Measurements from ENCODE around the gene MTMR3. TPM values are rescaled to one million over a fixed set of nuclear protein-coding genes. Genes with fewer than 3 reads are reported as not detected.

The MTMR3 gene
- total RNA-seq, 1 experiment from 2014 or later: 23.9 TPM

- in situ Hi-C loops (cut with HindIII; ENCODE audit: low sequenced_read_pairs): no loop called here
- DNase-seq (ENCODE audit: low spot score): peak; percentile 76
Observed at GRCh38 chr22:29907753-29908515, 25.0 kb downstream of the MTMR3 start.

- in situ Hi-C loops (cut with HindIII; ENCODE audit: low sequenced_read_pairs): no loop called here
- DNase-seq (ENCODE audit: low spot score): no peak
Observed at GRCh38 chr22:29912141-29912540, 29.2 kb downstream of the MTMR3 start.

DNA sequence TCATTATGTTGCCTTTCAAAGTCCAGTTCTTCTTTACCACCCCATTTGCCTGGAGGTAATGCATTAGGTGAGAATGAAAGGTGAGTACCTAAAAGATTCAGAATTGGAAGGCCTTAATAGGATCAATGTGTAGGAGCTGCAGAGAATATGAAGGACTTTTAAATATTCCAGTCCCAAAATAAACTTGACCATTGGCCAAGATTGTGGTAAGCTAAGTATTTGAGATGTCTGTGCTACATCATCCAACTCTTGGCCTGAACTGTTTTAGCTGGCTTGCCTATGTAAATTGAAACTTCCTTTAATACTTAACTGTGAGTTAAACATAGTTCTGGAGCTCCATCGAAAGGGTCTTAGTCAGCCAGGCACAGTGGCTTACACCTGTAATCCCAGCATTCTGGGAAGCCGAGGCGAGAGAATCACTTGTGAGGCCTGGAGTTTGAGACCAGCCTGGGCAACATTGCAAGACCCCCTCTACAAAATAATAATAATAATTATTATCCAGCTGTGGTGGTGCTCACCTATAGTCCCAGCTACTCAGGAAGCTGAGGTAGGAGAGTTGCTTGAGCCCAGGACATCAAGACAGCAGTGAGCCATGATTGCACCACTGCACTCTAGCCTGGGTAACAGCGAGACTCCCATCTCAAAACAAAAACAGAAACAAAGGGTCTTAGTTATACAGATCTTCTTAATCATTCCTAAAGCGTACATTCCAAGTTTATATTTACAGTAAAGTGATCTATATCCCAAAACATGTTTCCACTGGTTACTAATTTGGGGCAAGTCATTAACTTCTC lies 29.8 kb downstream of the MTMR3 start:
- in situ Hi-C loops (cut with HindIII; ENCODE audit: low sequenced_read_pairs): no loop called here
- DNase-seq (ENCODE audit: low spot score): no peak

DNA sequence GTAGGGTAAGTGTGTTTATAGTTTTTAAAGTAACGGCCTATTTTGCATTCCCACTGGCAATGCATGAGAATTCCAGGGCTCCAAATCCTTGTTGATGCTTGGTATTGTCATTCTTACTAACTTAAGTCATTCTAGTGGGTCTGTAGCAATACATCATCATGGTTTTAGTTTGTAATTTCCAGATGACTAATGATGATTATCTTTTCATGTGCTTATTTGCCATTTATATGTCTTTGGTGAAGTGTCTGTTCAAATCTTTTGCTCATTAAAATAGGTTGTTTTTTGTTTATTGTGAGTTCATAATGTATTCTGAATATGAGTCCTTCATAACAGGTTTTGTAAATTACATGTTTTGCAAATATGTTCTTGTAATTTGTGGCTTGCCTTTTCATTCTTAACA lies 31.2 kb downstream of the MTMR3 start:
- DNase-seq (ENCODE audit: low spot score): no peak
- in situ Hi-C loops (cut with HindIII; ENCODE audit: low sequenced_read_pairs): no loop called here

DNA sequence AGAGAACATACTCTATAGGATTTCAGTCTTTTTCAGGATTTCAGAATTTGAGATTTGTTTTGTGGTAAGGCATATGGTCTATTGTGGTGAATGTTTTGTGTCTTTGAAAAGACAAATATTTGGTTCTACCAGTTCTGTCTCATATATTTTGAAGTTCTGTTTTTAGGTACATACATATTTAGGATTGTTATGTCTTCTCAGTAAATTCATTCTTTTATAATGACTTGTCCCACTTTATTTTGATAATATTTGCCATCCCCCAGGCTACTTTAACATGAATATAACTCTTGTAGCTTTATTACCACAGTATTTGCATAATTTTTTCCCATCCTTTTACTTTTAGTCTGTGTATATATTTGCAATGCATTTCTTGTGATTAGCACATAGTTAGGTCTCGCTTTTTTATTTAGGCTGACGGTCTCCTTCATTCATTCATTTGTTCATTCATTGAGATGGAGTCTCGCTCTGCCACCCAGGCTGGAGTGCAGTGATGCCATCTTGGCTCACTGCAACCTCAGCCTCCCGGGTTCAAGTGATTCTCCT lies 32.1 kb downstream of the MTMR3 start:
- in situ Hi-C loops (cut with HindIII; ENCODE audit: low sequenced_read_pairs): no loop called here
- no peak for DNase-seq (ENCODE audit: low spot score)

DNA sequence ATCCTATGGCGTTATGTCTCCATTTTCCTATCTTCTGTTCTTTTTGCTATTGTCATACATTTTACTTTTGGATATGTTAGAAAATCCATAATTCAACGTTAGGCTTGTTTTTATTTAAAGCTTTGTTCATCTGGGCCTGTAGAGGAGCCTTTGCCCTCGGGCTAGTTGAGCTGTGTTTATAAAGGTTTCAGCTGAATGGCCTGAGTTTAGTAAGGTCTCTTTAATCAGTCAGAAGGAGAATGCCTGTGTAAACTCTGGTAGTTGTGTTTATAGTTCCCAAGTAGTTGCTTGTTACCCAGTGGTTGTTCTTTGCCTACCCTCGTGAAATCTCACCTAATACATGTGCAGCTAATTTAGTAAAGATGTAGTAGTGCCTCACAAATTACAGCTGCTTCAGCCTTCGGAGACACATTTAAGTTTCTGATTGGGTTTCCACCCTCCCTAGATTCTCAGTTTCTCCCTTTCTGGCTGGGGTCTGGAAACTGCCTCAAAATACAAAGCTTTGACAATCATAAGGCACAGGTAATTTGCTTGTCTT lies 33.1 kb downstream of the MTMR3 start:
- DNase-seq (ENCODE audit: low spot score): no peak
- in situ Hi-C loops (cut with HindIII; ENCODE audit: low sequenced_read_pairs): no loop called here

DNA sequence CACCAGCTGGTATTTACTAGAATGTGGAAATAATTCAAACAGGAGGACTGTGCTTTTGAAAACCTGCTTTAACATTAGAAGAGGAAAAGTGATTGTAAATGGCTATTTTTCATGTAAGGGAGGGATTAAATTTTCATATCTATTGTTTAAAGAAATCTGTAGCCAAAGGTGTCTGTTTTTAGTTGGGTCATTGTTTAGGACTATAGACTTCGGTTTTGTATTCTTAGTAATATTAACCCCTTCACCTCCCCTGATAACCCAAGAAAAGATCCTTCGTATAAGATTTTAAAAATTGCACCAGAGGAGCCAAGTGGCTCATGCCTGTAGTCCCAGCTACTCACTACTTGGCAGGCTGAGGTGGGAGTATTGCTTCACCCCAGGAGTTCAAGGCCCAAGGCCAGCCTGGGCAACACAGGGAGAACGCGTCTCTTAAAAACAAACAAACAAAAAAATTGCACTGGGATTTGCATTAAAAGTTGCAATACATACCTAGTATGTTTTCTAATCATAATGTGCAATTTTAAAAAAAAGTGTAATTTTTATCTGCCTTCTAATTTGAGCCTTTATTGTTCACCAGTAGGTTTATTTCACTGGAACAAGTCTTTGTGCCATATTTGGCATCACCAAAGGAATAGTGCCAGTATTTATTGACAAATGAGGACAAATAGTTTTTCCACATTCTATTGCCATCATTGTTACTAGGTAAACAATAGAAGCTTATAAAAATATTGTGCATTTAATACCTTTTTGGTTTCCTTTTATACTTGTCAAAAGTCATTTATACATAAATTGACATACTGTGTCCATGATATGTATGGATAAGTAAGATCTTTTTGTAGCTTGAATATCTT lies 34.3 kb downstream of the MTMR3 start:
- in situ Hi-C loops (cut with HindIII; ENCODE audit: low sequenced_read_pairs): no loop called here
- peak; percentile 81 for DNase-seq (ENCODE audit: low spot score)

DNA sequence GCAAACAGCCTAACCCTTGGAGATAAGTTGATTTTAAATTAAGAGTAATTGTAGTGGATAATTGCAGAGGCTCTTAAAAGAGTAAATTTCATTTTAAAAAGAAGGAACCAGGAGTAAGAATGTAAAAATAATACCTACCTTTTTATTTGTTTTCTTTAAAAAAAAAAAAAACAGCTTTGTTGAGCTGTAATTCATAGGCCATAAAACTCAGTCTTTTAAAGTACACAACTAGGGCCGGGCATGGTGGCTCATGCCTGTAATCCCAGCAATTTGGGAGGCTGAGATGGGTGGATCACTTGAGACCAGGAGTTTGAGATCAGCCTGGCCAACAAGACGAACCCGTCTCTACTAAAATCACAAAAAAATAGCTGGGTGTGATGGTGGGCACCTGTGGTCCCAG lies 42.4 kb downstream of the MTMR3 start:
- no peak for DNase-seq (ENCODE audit: low spot score)
- in situ Hi-C loops (cut with HindIII; ENCODE audit: low sequenced_read_pairs): no loop called here

DNA sequence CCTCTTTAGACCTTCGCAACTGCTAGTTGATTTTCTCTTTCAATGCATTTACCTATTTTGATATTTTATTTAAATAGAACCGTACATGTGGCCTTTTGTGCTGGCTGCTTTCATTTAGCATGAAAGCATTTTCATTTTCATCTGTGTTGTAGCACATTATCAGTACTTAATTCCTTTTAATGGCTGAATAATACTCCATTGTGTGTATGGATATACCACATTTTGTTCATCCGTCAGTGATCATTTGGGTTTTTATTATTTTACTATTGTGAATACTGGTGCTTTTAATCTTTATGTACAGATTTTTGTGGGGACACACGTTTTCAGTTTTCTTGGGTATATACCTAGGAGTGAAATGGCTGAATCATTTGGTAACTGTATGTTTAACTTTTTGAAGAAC lies 43.1 kb downstream of the MTMR3 start:
- in situ Hi-C loops (cut with HindIII; ENCODE audit: low sequenced_read_pairs): no loop called here
- no peak for DNase-seq (ENCODE audit: low spot score)

GRCh38 chr22:29932136-29932535 lies 49.2 kb downstream of the MTMR3 start:
- DNase-seq (ENCODE audit: low spot score): no peak
- in situ Hi-C loops (cut with HindIII; ENCODE audit: low sequenced_read_pairs): no loop called here

DNA sequence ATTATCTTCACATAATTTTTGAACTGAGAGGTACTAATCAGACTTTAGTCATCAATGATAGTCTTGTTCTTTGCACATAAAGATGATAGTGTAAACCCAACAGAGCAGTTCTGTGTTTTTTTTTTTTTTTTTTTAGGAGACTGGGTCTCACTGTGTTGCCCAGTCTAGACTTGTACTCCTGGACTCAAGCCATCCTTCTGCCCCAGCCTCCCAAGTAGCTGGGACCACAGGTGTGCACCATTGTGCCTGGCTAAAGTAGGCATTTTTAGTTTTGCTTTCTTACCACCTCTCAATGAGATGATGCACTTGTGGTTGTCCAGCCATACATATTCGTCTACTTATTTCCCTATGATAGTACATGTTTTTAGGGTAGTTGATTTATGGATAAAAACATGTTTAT lies 50.6 kb downstream of the MTMR3 start:
- DNase-seq (ENCODE audit: low spot score): no peak
- in situ Hi-C loops (cut with HindIII; ENCODE audit: low sequenced_read_pairs): no loop called here

DNA sequence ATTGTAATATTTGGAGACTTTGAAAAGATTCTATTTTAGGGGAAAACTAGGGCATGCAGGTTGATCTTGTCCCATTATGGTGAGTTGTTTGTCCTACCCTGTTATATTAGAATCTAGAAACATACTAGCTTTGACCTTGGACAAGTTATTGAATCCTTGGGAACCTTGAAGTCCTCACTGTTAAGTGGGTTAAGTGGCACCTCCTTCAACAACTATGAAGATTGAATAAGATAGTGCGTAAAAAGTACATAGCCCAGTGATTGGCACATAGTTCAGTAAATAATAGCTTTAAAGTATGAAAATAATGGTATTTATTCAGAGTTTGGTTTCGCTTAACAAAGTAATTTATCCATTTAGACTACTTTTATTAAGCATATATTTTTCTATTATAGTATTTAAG lies 51.6 kb downstream of the MTMR3 start:
- DNase-seq (ENCODE audit: low spot score): no peak
- in situ Hi-C loops (cut with HindIII; ENCODE audit: low sequenced_read_pairs): no loop called here

DNA sequence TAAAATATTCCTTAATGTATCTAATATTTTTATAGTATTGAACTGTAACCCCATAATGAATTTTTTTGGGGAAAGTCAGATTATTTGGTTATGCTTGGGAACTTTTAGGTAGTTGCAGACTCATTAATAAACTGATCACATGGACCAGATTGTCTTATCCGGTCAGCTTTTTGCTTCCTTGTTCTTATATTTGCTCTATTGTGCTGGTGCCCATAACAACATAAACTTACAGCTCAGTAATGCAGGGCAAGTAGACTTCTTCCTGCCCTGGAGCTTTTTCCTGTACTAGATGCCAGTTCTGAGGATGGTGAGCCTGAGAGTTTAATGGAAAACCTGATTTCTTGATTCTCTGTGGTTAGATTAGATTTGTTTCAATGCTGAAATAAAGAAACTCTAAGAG lies 53.2 kb downstream of the MTMR3 start:
- in situ Hi-C loops (cut with HindIII; ENCODE audit: low sequenced_read_pairs): no loop called here
- DNase-seq (ENCODE audit: low spot score): no peak

- DNase-seq (ENCODE audit: low spot score): no peak
- in situ Hi-C loops (cut with HindIII; ENCODE audit: low sequenced_read_pairs): no loop called here
Observed at GRCh38 chr22:29937940-29938693, 55.1 kb downstream of the MTMR3 start.

DNA sequence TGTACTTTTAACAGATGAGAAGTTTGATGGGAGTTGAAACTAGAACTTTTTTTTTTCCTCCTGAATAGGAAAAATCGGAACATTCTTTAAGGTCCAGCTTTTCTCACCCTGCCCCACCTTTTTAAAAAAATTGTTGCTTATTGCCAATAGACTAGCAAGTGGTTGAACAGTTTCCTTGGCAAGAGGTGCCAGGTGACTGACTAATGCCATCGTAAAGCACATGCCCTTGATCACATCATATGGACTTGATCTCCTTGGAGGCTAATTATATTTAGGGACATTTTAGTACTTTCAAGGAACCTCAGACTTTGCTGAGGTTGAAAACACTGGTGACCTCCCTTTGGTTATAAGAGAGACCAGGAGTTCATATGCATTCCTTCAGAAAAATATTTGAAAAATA lies 57.6 kb downstream of the MTMR3 start:
- no peak for DNase-seq (ENCODE audit: low spot score)
- in situ Hi-C loops (cut with HindIII; ENCODE audit: low sequenced_read_pairs): no loop called here

- no peak for DNase-seq (ENCODE audit: low spot score)
- in situ Hi-C loops (cut with HindIII; ENCODE audit: low sequenced_read_pairs): no loop called here
Observed at GRCh38 chr22:29944339-29944738, 61.4 kb downstream of the MTMR3 start.

- in situ Hi-C loops (cut with HindIII; ENCODE audit: low sequenced_read_pairs): no loop called here
- no peak for DNase-seq (ENCODE audit: low spot score)
Observed at GRCh38 chr22:29945435-29945834, 62.5 kb downstream of the MTMR3 start.

- in situ Hi-C loops (cut with HindIII; ENCODE audit: low sequenced_read_pairs): no loop called here
- DNase-seq (ENCODE audit: low spot score): peak; percentile 50
Observed at GRCh38 chr22:29946220-29946619, 63.2 kb downstream of the MTMR3 start.
